ENCODE measurements around the gene SLC6A19.

GRCh38 chr5:1272201-1272600, 70.8 kb downstream of the SLC6A19 start:
- no peak for TF ChIP-seq POLR2A (IDR thresholded peaks at IDR 0.05)
- no peak for TF ChIP-seq CTCF (IDR thresholded peaks at IDR 0.05)

All from heart left ventricle (tissue), 13 donors.